ENCODE measurements around the gene UPK1A. TPM values are rescaled to one million over a fixed set of nuclear protein-coding genes. Genes with fewer than 3 reads are reported as not detected.
"Not testable (repeated sequence)": the region's sequence is repeated elsewhere in the genome, so short reads cannot be mapped to it uniquely, and the experiment has no call there.

The UPK1A gene
- polyA plus RNA-seq, 1 donor, result 0.04 TPM

GRCh38 chr19:35717665-35718344 is 51.5 kb downstream of the UPK1A start, which contains the start of gene KMT2B:
Gene KMT2B (plus strand): TSS chr19:35718003. CDS start chr19:35718019, 16 bp downstream.
- H3K9me3 ChIP-seq (ENCODE audit: control insufficient read depth, low read depth, low read length), result no peaks in the 10 kb centered on the region
- DNase-seq, result peak in 1 of 2 donors; percentile 99
- H3K4me3 ChIP-seq (ENCODE audit: low read length), result peak within 1 kb of the TSS; percentile 80
- no peaks in the 10 kb centered on the region for H3K27me3 ChIP-seq (ENCODE audit: control insufficient read depth, insufficient read depth, low read length)
- H3K27ac ChIP-seq (ENCODE audit: low read length), result peak within 1 kb of the TSS; percentile 81
- H3K36me3 ChIP-seq (ENCODE audit: control insufficient read depth, insufficient read depth, low read length), result peaks cover 27% of the 10 kb centered on the region
- no CpG with 5 or more reads among the region's 109 CpGs for WGBS (ENCODE audit: insufficient coverage, low lambda C conversion rate)
- peaks cover 21% of the 10 kb centered on the region for H3K4me1 ChIP-seq (ENCODE audit: control insufficient read depth, insufficient read depth, low read length)

GRCh38 chr19:35718345-35719041 is 52.2 kb downstream of the UPK1A start:
- H3K36me3 ChIP-seq (ENCODE audit: control insufficient read depth, insufficient read depth, low read length), result peaks cover 34% of the 10 kb centered on the region
- peak overlapping the region; percentile 80 for H3K4me3 ChIP-seq (ENCODE audit: low read length)
- WGBS (ENCODE audit: insufficient coverage, low lambda C conversion rate), result no CpG with 5 or more reads among the region's 42 CpGs
- H3K27ac ChIP-seq (ENCODE audit: low read length), result peak overlapping the region; percentile 49
- peaks cover 21% of the 10 kb centered on the region for H3K4me1 ChIP-seq (ENCODE audit: control insufficient read depth, insufficient read depth, low read length)
- no peaks in the 10 kb centered on the region for H3K27me3 ChIP-seq (ENCODE audit: control insufficient read depth, insufficient read depth, low read length)
- H3K9me3 ChIP-seq (ENCODE audit: control insufficient read depth, low read depth, low read length), result no peaks in the 10 kb centered on the region
- no peak for DNase-seq

- peaks cover 21% of the 10 kb centered on the region for H3K4me1 ChIP-seq (ENCODE audit: control insufficient read depth, insufficient read depth, low read length)
- no peak for DNase-seq
- H3K27ac ChIP-seq (ENCODE audit: low read length), result no peak overlapping the region
- no peaks in the 10 kb centered on the region for H3K27me3 ChIP-seq (ENCODE audit: control insufficient read depth, insufficient read depth, low read length)
- peaks cover 45% of the 10 kb centered on the region for H3K36me3 ChIP-seq (ENCODE audit: control insufficient read depth, insufficient read depth, low read length)
- no peaks in the 10 kb centered on the region for H3K9me3 ChIP-seq (ENCODE audit: control insufficient read depth, low read depth, low read length)
- H3K4me3 ChIP-seq (ENCODE audit: low read length), result peak overlapping the region; percentile 80
- no CpG with 5 or more reads among the region's 32 CpGs for WGBS (ENCODE audit: insufficient coverage, low lambda C conversion rate)
Observed at GRCh38 chr19:35719402-35720162, 53.3 kb downstream of the UPK1A start.

GRCh38 chr19:35720163-35720524 is 53.8 kb downstream of the UPK1A start:
- peaks cover 50% of the 10 kb centered on the region for H3K36me3 ChIP-seq (ENCODE audit: control insufficient read depth, insufficient read depth, low read length)
- peaks cover 21% of the 10 kb centered on the region for H3K4me1 ChIP-seq (ENCODE audit: control insufficient read depth, insufficient read depth, low read length)
- no peaks in the 10 kb centered on the region for H3K27me3 ChIP-seq (ENCODE audit: control insufficient read depth, insufficient read depth, low read length)
- WGBS (ENCODE audit: insufficient coverage, low lambda C conversion rate), result 77% methylated on average over 2 of the region's 9 CpGs
- H3K27ac ChIP-seq (ENCODE audit: low read length), result no peak overlapping the region
- no peak overlapping the region for H3K4me3 ChIP-seq (ENCODE audit: low read length)
- no peaks in the 10 kb centered on the region for H3K9me3 ChIP-seq (ENCODE audit: control insufficient read depth, low read depth, low read length)
- DNase-seq, result no peak

- Histone ChIP-seq H3K36me3 (ENCODE audit: control insufficient read depth, insufficient read depth, low read length) (peaks cover 55% of the 10 kb centered on the region), H3K27ac (ENCODE audit: low read length) (no peak overlapping the region), H3K4me1 (ENCODE audit: control insufficient read depth, insufficient read depth, low read length) (peaks cover 16% of the 10 kb centered on the region), H3K9me3 (ENCODE audit: control insufficient read depth, low read depth, low read length) (no peaks in the 10 kb centered on the region), H3K27me3 (ENCODE audit: control insufficient read depth, insufficient read depth, low read length) (no peaks in the 10 kb centered on the region), H3K4me3 (ENCODE audit: low read length) (no peak overlapping the region)
- DNase-seq, result no peak
- no CpG with 5 or more reads among the region's 17 CpGs for WGBS (ENCODE audit: insufficient coverage, low lambda C conversion rate)
Observed at GRCh38 chr19:35720648-35721047, 54.3 kb downstream of the UPK1A start.

- Histone ChIP-seq H3K36me3 (ENCODE audit: control insufficient read depth, insufficient read depth, low read length) (peaks cover 63% of the 10 kb centered on the region), H3K27ac (ENCODE audit: low read length) (no peak overlapping the region), H3K9me3 (ENCODE audit: control insufficient read depth, low read depth, low read length) (no peaks in the 10 kb centered on the region), H3K27me3 (ENCODE audit: control insufficient read depth, insufficient read depth, low read length) (no peaks in the 10 kb centered on the region), H3K4me1 (ENCODE audit: control insufficient read depth, insufficient read depth, low read length) (peaks cover 11% of the 10 kb centered on the region), H3K4me3 (ENCODE audit: low read length) (no peak overlapping the region)
- DNase-seq, result no peak
- no CpG with 5 or more reads among the region's 16 CpGs for WGBS (ENCODE audit: insufficient coverage, low lambda C conversion rate)
Observed at GRCh38 chr19:35721374-35721773, 55.1 kb downstream of the UPK1A start.

GRCh38 chr19:35722461-35722860 is 56.1 kb downstream of the UPK1A start:
- no peak for DNase-seq
- no peaks in the 10 kb centered on the region for H3K9me3 ChIP-seq (ENCODE audit: control insufficient read depth, low read depth, low read length)
- WGBS (ENCODE audit: insufficient coverage, low lambda C conversion rate), result no CpG with 5 or more reads among the region's 14 CpGs
- H3K36me3 ChIP-seq (ENCODE audit: control insufficient read depth, insufficient read depth, low read length), result peaks cover 72% of the 10 kb centered on the region
- H3K4me3 ChIP-seq (ENCODE audit: low read length), result no peak overlapping the region
- peaks cover 11% of the 10 kb centered on the region for H3K4me1 ChIP-seq (ENCODE audit: control insufficient read depth, insufficient read depth, low read length)
- no peak overlapping the region for H3K27ac ChIP-seq (ENCODE audit: low read length)
- H3K27me3 ChIP-seq (ENCODE audit: control insufficient read depth, insufficient read depth, low read length), result no peaks in the 10 kb centered on the region

GRCh38 chr19:35722897-35723296 is 56.6 kb downstream of the UPK1A start:
- no CpG with 5 or more reads among the region's 16 CpGs for WGBS (ENCODE audit: insufficient coverage, low lambda C conversion rate)
- Histone ChIP-seq H3K4me1 (ENCODE audit: control insufficient read depth, insufficient read depth, low read length) (peaks cover 11% of the 10 kb centered on the region), H3K36me3 (ENCODE audit: control insufficient read depth, insufficient read depth, low read length) (peaks cover 77% of the 10 kb centered on the region)

GRCh38 chr19:35723671-35724070 is 57.4 kb downstream of the UPK1A start:
- Histone ChIP-seq H3K4me3 (ENCODE audit: low read length) (no peak overlapping the region), H3K27ac (ENCODE audit: low read length) (no peak overlapping the region), H3K27me3 (ENCODE audit: control insufficient read depth, insufficient read depth, low read length) (no peaks in the 10 kb centered on the region), H3K4me1 (ENCODE audit: control insufficient read depth, insufficient read depth, low read length) (peaks cover 11% of the 10 kb centered on the region), H3K9me3 (ENCODE audit: control insufficient read depth, low read depth, low read length) (no peaks in the 10 kb centered on the region), H3K36me3 (ENCODE audit: control insufficient read depth, insufficient read depth, low read length) (peaks cover 85% of the 10 kb centered on the region)
- no CpG with 5 or more reads among the region's 24 CpGs for WGBS (ENCODE audit: insufficient coverage, low lambda C conversion rate)
- no peak for DNase-seq

More at GRCh38 chr19:35722897-35723296, 56.6 kb downstream of the UPK1A start:
- no peak overlapping the region for H3K27ac ChIP-seq (ENCODE audit: low read length)
- no peaks in the 10 kb centered on the region for H3K27me3 ChIP-seq (ENCODE audit: control insufficient read depth, insufficient read depth, low read length)
- no peak for DNase-seq
- no peaks in the 10 kb centered on the region for H3K9me3 ChIP-seq (ENCODE audit: control insufficient read depth, low read depth, low read length)
- H3K4me3 ChIP-seq (ENCODE audit: low read length), result no peak overlapping the region

GRCh38 chr19:35724132-35724531 is 57.8 kb downstream of the UPK1A start:
- not testable (repeated sequence) for H3K9me3 ChIP-seq (ENCODE audit: control insufficient read depth, low read depth, low read length); DNase-seq; H3K4me3 ChIP-seq (ENCODE audit: low read length); H3K27me3 ChIP-seq (ENCODE audit: control insufficient read depth, insufficient read depth, low read length); H3K27ac ChIP-seq (ENCODE audit: low read length); H3K4me1 ChIP-seq (ENCODE audit: control insufficient read depth, insufficient read depth, low read length)
- peaks cover 89% of the 10 kb centered on the region for H3K36me3 ChIP-seq (ENCODE audit: control insufficient read depth, insufficient read depth, low read length)
- whole genome bisulfite sequencing (ENCODE audit: insufficient coverage, low lambda C conversion rate), result no CpG with 5 or more reads among the region's 7 CpGs

Measured in large intestine (tissue), 3 donors.